ENCODE data around the gene GGACT.
"Not testable (repeated sequence)": the region's sequence is repeated elsewhere in the genome, so short reads cannot be mapped to it uniquely, and the experiment has no call there.

DNA sequence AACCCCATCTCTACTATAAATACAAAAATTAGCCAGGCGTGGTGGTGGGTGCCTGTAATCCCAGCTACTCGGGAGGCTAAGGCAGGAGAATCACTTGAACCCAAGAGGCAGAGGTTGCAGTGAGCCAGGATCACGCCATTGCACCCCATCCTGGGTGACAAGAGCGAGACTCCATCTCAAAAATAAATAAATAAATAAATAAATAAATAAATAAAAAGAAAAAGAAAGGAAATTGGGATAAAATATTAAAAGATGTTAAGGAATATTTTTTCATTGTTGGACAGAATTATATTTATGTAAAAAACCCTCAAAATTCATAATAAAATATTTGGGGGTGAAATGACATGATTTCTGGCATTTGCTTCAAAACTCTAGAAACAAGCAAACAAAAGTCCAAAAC lies 11.3 kb downstream of the GGACT start:
- TF ChIP-seq, protein P1, sequence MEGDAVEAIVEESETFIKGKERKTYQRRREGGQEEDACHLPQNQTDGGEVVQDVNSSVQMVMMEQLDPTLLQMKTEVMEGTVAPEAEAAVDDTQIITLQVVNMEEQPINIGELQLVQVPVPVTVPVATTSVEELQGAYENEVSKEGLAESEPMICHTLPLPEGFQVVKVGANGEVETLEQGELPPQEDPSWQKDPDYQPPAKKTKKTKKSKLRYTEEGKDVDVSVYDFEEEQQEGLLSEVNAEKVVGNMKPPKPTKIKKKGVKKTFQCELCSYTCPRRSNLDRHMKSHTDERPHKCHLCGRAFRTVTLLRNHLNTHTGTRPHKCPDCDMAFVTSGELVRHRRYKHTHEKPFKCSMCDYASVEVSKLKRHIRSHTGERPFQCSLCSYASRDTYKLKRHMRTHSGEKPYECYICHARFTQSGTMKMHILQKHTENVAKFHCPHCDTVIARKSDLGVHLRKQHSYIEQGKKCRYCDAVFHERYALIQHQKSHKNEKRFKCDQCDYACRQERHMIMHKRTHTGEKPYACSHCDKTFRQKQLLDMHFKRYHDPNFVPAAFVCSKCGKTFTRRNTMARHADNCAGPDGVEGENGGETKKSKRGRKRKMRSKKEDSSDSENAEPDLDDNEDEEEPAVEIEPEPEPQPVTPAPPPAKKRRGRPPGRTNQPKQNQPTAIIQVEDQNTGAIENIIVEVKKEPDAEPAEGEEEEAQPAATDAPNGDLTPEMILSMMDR (conservative IDR thresholded peaks at IDR 0.05; ENCODE audit: low read depth, low read length): not testable (repeated sequence)
- not testable (repeated sequence) for TF ChIP-seq EZH2 (IDR thresholded peaks at IDR 0.05; ENCODE audit: borderline replicate concordance, low read depth, low read length, poor library complexity, severe bottlenecking)

All from A673 (cell line).